ENCODE measurements around the gene FAM20C. TPM values are rescaled to one million over a fixed set of nuclear protein-coding genes. Genes with fewer than 3 reads are reported as not detected.

The FAM20C gene
- total RNA-seq, 2 donors from 2014 or later: 33.5 to 53.5 TPM

DNA sequence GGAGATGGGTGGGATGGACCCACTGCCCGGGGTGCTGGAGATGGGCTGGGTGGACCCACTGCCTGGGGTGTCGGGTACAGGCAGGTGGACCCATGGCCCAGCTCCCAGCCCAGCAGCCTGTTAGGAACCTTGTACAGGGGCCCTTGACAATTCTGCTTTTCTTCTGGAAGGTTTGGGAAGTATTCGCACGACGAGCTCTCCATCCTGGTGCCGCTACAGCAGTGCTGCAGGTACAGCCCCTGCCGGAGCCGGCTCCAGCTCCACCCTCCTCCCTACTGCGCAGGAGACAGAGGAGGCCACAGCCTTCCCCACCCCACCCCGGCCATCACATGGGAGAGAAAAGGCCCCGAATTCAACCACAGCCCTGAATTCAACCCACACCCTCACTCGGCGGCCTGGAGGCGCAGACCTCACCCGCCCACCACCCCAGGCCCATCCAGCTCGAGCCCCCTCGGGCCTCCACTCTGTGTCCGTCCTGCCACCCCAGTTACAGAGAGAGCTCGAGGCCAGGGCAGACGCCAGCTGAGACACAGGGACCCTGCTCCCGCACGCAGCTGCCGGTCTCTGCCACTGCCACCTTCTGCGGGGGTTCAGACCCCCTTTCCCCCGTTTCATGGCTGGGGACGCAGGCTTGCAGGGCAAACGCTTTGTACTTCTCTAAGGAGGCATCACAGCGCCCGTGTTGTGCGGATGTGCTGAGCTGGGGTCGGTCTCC, 66.3 kb downstream of the FAM20C start:
- H3K27me3 Mint-ChIP-seq (ENCODE audit: insufficient read depth): peaks cover 5% of the 10 kb centered on the region
- Histone ChIP-seq H3K4me1 (ENCODE audit: control insufficient read depth, insufficient read depth, low read length) (no peaks in the 10 kb centered on the region), H3K27ac (ENCODE audit: low read depth, low read length) (no peak overlapping the region), H3K4me3 (ENCODE audit: low read length) (no peak overlapping the region), H3K27me3 (ENCODE audit: control insufficient read depth, insufficient read depth, low read length, poor library complexity, severe bottlenecking) (no peaks in the 10 kb centered on the region), H3K9ac (ENCODE audit: extremely low read depth, low read length, poor library complexity, severe bottlenecking) (no peak overlapping the region), H3K36me3 (ENCODE audit: control insufficient read depth, insufficient read depth, low read length) (peaks cover 6% of the 10 kb centered on the region), H3K9me3 (ENCODE audit: control insufficient read depth, low read length) (peaks cover 10% of the 10 kb centered on the region)
- H3K4me1 Mint-ChIP-seq: no peaks in the 10 kb centered on the region
- 90 to 94% methylated on average over 24 to 31 of the region's 31 CpGs for whole genome bisulfite sequencing, 2 experiments (ENCODE audit: insufficient coverage in 1 of 2, insufficient read length in 1 of 2)
- H3K36me3 Mint-ChIP-seq (ENCODE audit: low read depth): peaks cover 74% of the 10 kb centered on the region
- no peak overlapping the region for H3K27ac Mint-ChIP-seq
- no peak for TF ChIP-seq CTCF (conservative IDR thresholded peaks at IDR 0.05)
- DNase-seq: no peak
- H3K4me3 Mint-ChIP-seq: no peak overlapping the region
- H3K9me3 Mint-ChIP-seq: peaks cover 65% of the 10 kb centered on the region

- Mint-ChIP-seq H3K9me3 (peaks cover 66% of the 10 kb centered on the region), H3K4me1 (no peaks in the 10 kb centered on the region), H3K4me3 (no peak overlapping the region), H3K36me3 (ENCODE audit: low read depth) (peaks cover 71% of the 10 kb centered on the region), H3K27ac (no peak overlapping the region), H3K27me3 (ENCODE audit: insufficient read depth) (peaks cover 5% of the 10 kb centered on the region)
- no peak for DNase-seq
- Histone ChIP-seq H3K27me3 (ENCODE audit: control insufficient read depth, insufficient read depth, low read length, poor library complexity, severe bottlenecking) (no peaks in the 10 kb centered on the region), H3K27ac (ENCODE audit: low read depth, low read length) (no peak overlapping the region), H3K9ac (ENCODE audit: extremely low read depth, low read length, poor library complexity, severe bottlenecking) (no peak overlapping the region), H3K36me3 (ENCODE audit: control insufficient read depth, insufficient read depth, low read length) (peaks cover 6% of the 10 kb centered on the region), H3K4me1 (ENCODE audit: control insufficient read depth, insufficient read depth, low read length) (no peaks in the 10 kb centered on the region), H3K4me3 (ENCODE audit: low read length) (no peak overlapping the region), H3K9me3 (ENCODE audit: control insufficient read depth, low read length) (peaks cover 10% of the 10 kb centered on the region)
- WGBS, 2 experiments (ENCODE audit: insufficient coverage in 1 of 2, insufficient read length in 1 of 2): 85 to 89% methylated on average over 10 to 15 of the region's 15 CpGs
- TF ChIP-seq CTCF (conservative IDR thresholded peaks at IDR 0.05): no peak
Measured at GRCh38 chr7:259191-259505, 66.8 kb downstream of the FAM20C start.

DNA sequence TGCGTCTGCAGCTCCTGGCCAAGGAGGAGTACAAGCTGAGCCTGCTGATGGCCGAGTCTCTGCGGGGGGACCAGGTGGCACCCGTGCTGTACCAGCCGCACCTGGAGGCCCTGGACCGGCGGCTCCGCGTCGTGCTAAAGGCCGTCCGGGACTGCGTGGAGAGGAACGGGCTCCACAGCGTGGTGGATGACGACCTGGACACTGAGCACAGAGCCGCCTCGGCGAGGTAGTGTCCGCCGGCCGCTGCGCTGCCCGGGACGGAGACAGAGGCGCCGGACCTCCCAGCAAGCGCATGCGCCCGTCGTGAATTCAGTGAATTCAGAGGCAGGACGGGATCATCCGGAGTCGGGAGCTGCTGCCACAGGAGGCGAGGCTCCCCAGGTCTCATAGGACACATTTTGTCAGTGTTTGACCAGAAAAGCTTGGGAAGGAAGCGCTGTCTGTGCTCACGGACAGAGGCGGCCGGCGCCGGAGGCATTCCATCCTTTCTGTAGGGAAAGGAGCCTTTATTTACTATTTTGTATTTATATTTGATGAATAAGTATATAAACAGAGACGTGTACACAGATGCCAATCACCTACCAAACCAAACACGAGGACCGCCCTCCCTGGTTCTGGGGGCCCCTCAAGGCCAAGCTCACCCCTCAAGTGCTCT, 67.5 kb downstream of the FAM20C start:
- TF ChIP-seq CTCF (conservative IDR thresholded peaks at IDR 0.05): no peak
- H3K27ac ChIP-seq (ENCODE audit: low read depth, low read length): no peak overlapping the region
- no peaks in the 10 kb centered on the region for H3K27me3 ChIP-seq (ENCODE audit: control insufficient read depth, insufficient read depth, low read length, poor library complexity, severe bottlenecking)
- H3K4me3 ChIP-seq (ENCODE audit: low read length): no peak overlapping the region
- no peak overlapping the region for H3K9ac ChIP-seq (ENCODE audit: extremely low read depth, low read length, poor library complexity, severe bottlenecking)
- H3K36me3 Mint-ChIP-seq (ENCODE audit: low read depth): peaks cover 66% of the 10 kb centered on the region
- peaks cover 70% of the 10 kb centered on the region for H3K9me3 Mint-ChIP-seq
- H3K27me3 Mint-ChIP-seq (ENCODE audit: insufficient read depth): peaks cover 5% of the 10 kb centered on the region
- H3K4me3 Mint-ChIP-seq: no peak overlapping the region
- WGBS, 2 experiments (ENCODE audit: insufficient coverage in 1 of 2, insufficient read length in 1 of 2): 88 to 92% methylated on average over 34 to 44 of the region's 44 CpGs
- H3K9me3 ChIP-seq (ENCODE audit: control insufficient read depth, low read length): peaks cover 10% of the 10 kb centered on the region
- H3K4me1 ChIP-seq (ENCODE audit: control insufficient read depth, insufficient read depth, low read length): no peaks in the 10 kb centered on the region
- no peak for DNase-seq
- peaks cover 6% of the 10 kb centered on the region for H3K36me3 ChIP-seq (ENCODE audit: control insufficient read depth, insufficient read depth, low read length)
- H3K27ac Mint-ChIP-seq: no peak overlapping the region
- no peaks in the 10 kb centered on the region for H3K4me1 Mint-ChIP-seq

Data from endodermal cell (in vitro differentiated cells).